ENCODE results near the gene RAB31. TPM values are rescaled to one million over a fixed set of nuclear protein-coding genes. Genes with fewer than 3 reads are reported as not detected.

Gene RAB31
- polyA plus RNA-seq, 1 donor from 2014 or later: 16.3 TPM

- no peak overlapping the region for H2AFZ ChIP-seq (ENCODE audit: low read depth, low read length)
- no peak overlapping the region for H3K27ac ChIP-seq (ENCODE audit: low read length)
- no peaks in the 10 kb centered on the region for H4K20me1 ChIP-seq (ENCODE audit: insufficient read depth)
- no peak overlapping the region for H3K4me2 ChIP-seq (ENCODE audit: low read length)
- no peak overlapping the region for H3K9ac ChIP-seq (ENCODE audit: low read length)
- H3K4me3 ChIP-seq (ENCODE audit: low read length): no peak overlapping the region
- H3K9me2 ChIP-seq (ENCODE audit: insufficient read depth, low read length): no peaks in the 10 kb centered on the region
- no peaks in the 10 kb centered on the region for H3K36me3 ChIP-seq (ENCODE audit: insufficient read depth, low read length)
- H3K79me2 ChIP-seq (replicated peaks; ENCODE audit: insufficient read depth, low read length): no peaks in the 10 kb centered on the region
- H3F3A ChIP-seq (ENCODE audit: insufficient read depth, low read length, poor library complexity, severe bottlenecking): no peaks in the 10 kb centered on the region
- H3K9me3 ChIP-seq (ENCODE audit: low read length): no peaks in the 10 kb centered on the region
- TF ChIP-seq REST (IDR thresholded peaks at IDR 0.05; ENCODE audit: borderline replicate concordance) (no peak), MXI1 (conservative IDR thresholded peaks at IDR 0.05; ENCODE audit: poor library complexity, severe bottlenecking) (no peak), SMC3 (conservative IDR thresholded peaks at IDR 0.05; ENCODE audit: poor library complexity) (no peak), RAD21 (conservative IDR thresholded peaks at IDR 0.05) (no peak), POLR2AphosphoS5 (IDR thresholded peaks at IDR 0.05) (no peak), CTCF (IDR thresholded peaks at IDR 0.05; ENCODE audit: poor library complexity, severe bottlenecking) (no peak), EZH2 (IDR thresholded peaks at IDR 0.05; ENCODE audit: borderline replicate concordance, insufficient read depth, low read length, poor library complexity, severe bottlenecking) (no peak), TAF1 (IDR thresholded peaks at IDR 0.05; ENCODE audit: low read depth) (no peak), EP300 (conservative IDR thresholded peaks at IDR 0.05; ENCODE audit: poor library complexity, severe bottlenecking) (no peak)
- no peaks in the 10 kb centered on the region for H3K27me3 ChIP-seq (ENCODE audit: insufficient read depth, low read depth, low read length)
Measured at GRCh38 chr18:9861157-9861556, 153.1 kb downstream of the RAB31 start.

GRCh38 chr18:9861933-9862332 is 153.8 kb downstream of the RAB31 start:
- Histone ChIP-seq H3K36me3 (ENCODE audit: insufficient read depth, low read length) (no peaks in the 10 kb centered on the region), H3K9ac (ENCODE audit: low read length) (no peak overlapping the region), H3K27me3 (ENCODE audit: insufficient read depth, low read depth, low read length) (no peaks in the 10 kb centered on the region), H3K9me3 (ENCODE audit: low read length) (no peaks in the 10 kb centered on the region), H3K27ac (ENCODE audit: low read length) (peak overlapping the region; percentile 14), H3K79me2 (replicated peaks; ENCODE audit: insufficient read depth, low read length) (no peaks in the 10 kb centered on the region), H2AFZ (ENCODE audit: low read depth, low read length) (no peak overlapping the region), H3K9me2 (ENCODE audit: insufficient read depth, low read length) (no peaks in the 10 kb centered on the region), H3K4me3 (ENCODE audit: low read length) (peak overlapping the region; percentile 29), H3K4me2 (ENCODE audit: low read length) (no peak overlapping the region), H4K20me1 (ENCODE audit: insufficient read depth) (no peaks in the 10 kb centered on the region), H3F3A (ENCODE audit: insufficient read depth, low read length, poor library complexity, severe bottlenecking) (no peaks in the 10 kb centered on the region)
- TF ChIP-seq EP300 (conservative IDR thresholded peaks at IDR 0.05; ENCODE audit: poor library complexity, severe bottlenecking) (no peak), SMC3 (conservative IDR thresholded peaks at IDR 0.05; ENCODE audit: poor library complexity) (no peak), RAD21 (conservative IDR thresholded peaks at IDR 0.05) (no peak), CTCF (IDR thresholded peaks at IDR 0.05; ENCODE audit: poor library complexity, severe bottlenecking) (no peak), TAF1 (IDR thresholded peaks at IDR 0.05; ENCODE audit: low read depth) (no peak), REST (IDR thresholded peaks at IDR 0.05; ENCODE audit: borderline replicate concordance) (no peak), MXI1 (conservative IDR thresholded peaks at IDR 0.05; ENCODE audit: poor library complexity, severe bottlenecking) (no peak), EZH2 (IDR thresholded peaks at IDR 0.05; ENCODE audit: borderline replicate concordance, insufficient read depth, low read length, poor library complexity, severe bottlenecking) (no peak), POLR2AphosphoS5 (IDR thresholded peaks at IDR 0.05) (no peak)

All from neural cell (in vitro differentiated cells).